ENCODE results near the gene G6PC2.

GRCh38 chr2:168894101-168894500, 7.0 kb upstream of the G6PC2 start:
- TF ChIP-seq CTCF (conservative IDR thresholded peaks at IDR 0.05; ENCODE audit: low read depth, low read length) (no peak), EZH2 (IDR thresholded peaks at IDR 0.05; ENCODE audit: borderline replicate concordance, low read depth, low read length, poor library complexity, severe bottlenecking) (no peak)
